H1 (cell line): Measurements from ENCODE around the gene MACROD2. TPM values are rescaled to one million over a fixed set of nuclear protein-coding genes. Genes with fewer than 3 reads are reported as not detected.

ENCODE experiments used
- CTCF ChIA-PET: fragments of 300-600 bp; sonication (Branson Sonifier 250); formaldehyde crosslinking; loops from one replicate; lab custom pipeline; 2021; ENCODE audit not compliant: partially characterized antibody; lab: Charles Lee
- POLR2A ChIA-PET: fragments of 300-600 bp; sonication (Branson Sonifier 250); formaldehyde crosslinking; loops from one replicate; lab custom pipeline; 2021; ENCODE audit warnings: inconsistent platforms; ENCODE audit not compliant: partially characterized antibody; lab: Charles Lee
- DNase-seq, 2 experiments: peaks; one replicate each; pipeline versions ENCODE4 v3.0.0 to v3.0.0-alpha.2; 2010 to 2022; ENCODE audit warnings: low spot score in 2 of 2, low read depth in 1 of 2, mixed read lengths in 1 of 2
- FAIRE-seq: peaks from 2 replicates; lab custom pipeline; 2011; peaks lifted over from hg19 to GRCh38; lab: Jason Lieb, UNC
- H2AFZ ChIP-seq: 2 replicates; pipeline ENCODE4 v1.8.1; 2012; ENCODE audit warnings: low read length, inconsistent platforms
- H2AK5ac ChIP-seq: 2 replicates; pipeline ENCODE4 v1.6.1; 2013; ENCODE audit warnings: low read depth, low read length
- H2BK120ac ChIP-seq: replicated peaks from 2 replicates; pipeline ENCODE3; 2013; ENCODE audit warnings: low read depth, low read length, inconsistent platforms
- H2BK12ac ChIP-seq: 2 replicates; pipeline ENCODE4 v1.6.1; 2013; ENCODE audit warnings: low read depth, low read length
- H2BK15ac ChIP-seq: 2 replicates; pipeline ENCODE4 v1.6.1; 2013; ENCODE audit warnings: low read length
- H2BK20ac ChIP-seq: 2 replicates; pipeline ENCODE4 v1.6.1; 2013; ENCODE audit warnings: low read length
- H2BK5ac ChIP-seq: 2 replicates; pipeline ENCODE4 v1.6.1; 2013; ENCODE audit warnings: low read depth, low read length
- H3K14ac ChIP-seq: 2 replicates; pipeline ENCODE4 v1.6.1; 2013; ENCODE audit warnings: inconsistent platforms; ENCODE audit not compliant: insufficient read length
- H3K18ac ChIP-seq: 2 replicates; pipeline ENCODE4 v1.6.1; 2013; ENCODE audit warnings: low read length; ENCODE audit errors: extremely low read depth
- H3K23ac ChIP-seq: 2 replicates; pipeline ENCODE4 v1.6.1; 2013; ENCODE audit warnings: inconsistent platforms; ENCODE audit not compliant: insufficient read length
- H3K23me2 ChIP-seq: 2 replicates; pipeline ENCODE4 v1.6.1; 2013; ENCODE audit warnings: low read depth, low read length
- H3K27ac ChIP-seq: 2 replicates; pipeline ENCODE4 v1.6.1; 2011; ENCODE audit warnings: low read depth, low read length, inconsistent platforms
- H3K27me3 ChIP-seq, 4 experiments: replicated peaks in 1 of 4; 1 replicate in 1 of 4; 2 replicates in 3 of 4; pipeline versions ENCODE4 v1.6.1 to v1.8.1; 2011 to 2013; ENCODE audit warnings: low read length in 3 of 4, mild to moderate bottlenecking in 3 of 4, inconsistent platforms in 2 of 4, mixed read lengths in 2 of 4, moderate library complexity in 1 of 4; ENCODE audit not compliant: control insufficient read depth in 3 of 4, insufficient read depth in 3 of 4; ENCODE audit errors: extremely low read depth in 1 of 4
- H3K36me3 ChIP-seq, 4 experiments: 2 replicates each; pipeline versions ENCODE4 v1.6.1 to v1.8.1; 2011 to 2013; ENCODE audit warnings: mild to moderate bottlenecking in 4 of 4, low read length in 3 of 4, moderate library complexity in 2 of 4, control low read depth in 1 of 4, inconsistent platforms in 1 of 4; ENCODE audit not compliant: insufficient read depth in 4 of 4, control insufficient read depth in 2 of 4
- H3K4ac ChIP-seq: replicated peaks from 2 replicates; pipeline ENCODE3; 2013; ENCODE audit warnings: low read length, low read depth, mixed read lengths, inconsistent platforms; ENCODE audit not compliant: insufficient read length
- H3K4me1 ChIP-seq, 4 experiments: replicated peaks in 1 of 4; 1 replicate in 1 of 4; 2 replicates in 3 of 4; pipeline versions ENCODE4 v1.6.1 to v1.8.1; 2011 to 2013; ENCODE audit warnings: low read length in 3 of 4, inconsistent platforms in 2 of 4, mixed read lengths in 1 of 4; ENCODE audit not compliant: insufficient read depth in 4 of 4, control insufficient read depth in 3 of 4
- H3K4me2 ChIP-seq, 2 experiments: 2 replicates each; pipeline versions ENCODE4 v1.6.1 to v1.8.1; 2011 to 2013; ENCODE audit warnings: low read depth in 2 of 2, low read length in 2 of 2, control low read depth in 1 of 2, inconsistent platforms in 1 of 2, mild to moderate bottlenecking in 1 of 2; ENCODE audit not compliant: insufficient read depth in 1 of 2
- H3K4me3 ChIP-seq, 4 experiments: fragments of 200-600, 300-600 bp in 1 of 4; sonication (generic), shearing (Covaris generic), sonication (Bioruptor Twin) in 1 of 4; 2 replicates each; pipeline versions ENCODE4 v1.5.1 to v1.8.1; 2011 to 2016; ENCODE audit warnings: low read length in 4 of 4, low read depth in 3 of 4, control low read depth in 2 of 4, inconsistent platforms in 2 of 4, mild to moderate bottlenecking in 2 of 4, mixed read lengths in 1 of 4, moderate library complexity in 1 of 4; ENCODE audit not compliant: insufficient read depth in 2 of 4; ENCODE audit errors: extremely low read depth in 1 of 4
- H3K56ac ChIP-seq: replicated peaks from 2 replicates; pipeline ENCODE3; 2013; ENCODE audit warnings: low read depth, mild to moderate bottlenecking, mixed read lengths, low read length, inconsistent platforms; ENCODE audit not compliant: insufficient read length
- H3K79me1 ChIP-seq: 2 replicates; pipeline ENCODE4 v1.6.1; 2013; ENCODE audit warnings: low read depth, low read length, control low read depth
- H3K79me2 ChIP-seq, 2 experiments: 2 replicates each; pipeline versions ENCODE4 v1.6.1 to v1.8.1; 2012 to 2013; ENCODE audit warnings: low read length in 2 of 2, mild to moderate bottlenecking in 2 of 2, inconsistent platforms in 1 of 2; ENCODE audit not compliant: insufficient read depth in 2 of 2, control insufficient read depth in 1 of 2
- H3K9ac ChIP-seq, 4 experiments: replicated peaks in 1 of 4; 1 replicate in 1 of 4; 2 replicates in 3 of 4; pipeline versions ENCODE4 v1.6.1 to v1.8.1; 2011 to 2013; ENCODE audit warnings: low read depth in 3 of 4, low read length in 3 of 4, control low read depth in 2 of 4, mild to moderate bottlenecking in 2 of 4, moderate library complexity in 2 of 4, inconsistent platforms in 1 of 4; ENCODE audit errors: extremely low read depth in 1 of 4
- H3K9me3 ChIP-seq, 2 experiments: 2 replicates each; pipeline versions ENCODE4 v1.6.1 to v1.8.1; 2012 to 2013; ENCODE audit warnings: mild to moderate bottlenecking in 2 of 2, moderate library complexity in 2 of 2, control low read depth in 1 of 2, inconsistent platforms in 1 of 2, low read depth in 1 of 2, low read length in 1 of 2, mixed read lengths in 1 of 2; ENCODE audit not compliant: insufficient read depth in 2 of 2
- H4K20me1 ChIP-seq, 2 experiments: replicated peaks in 1 of 2; 2 replicates each; pipeline versions ENCODE3 to v1.8.1; 2011 to 2013; ENCODE audit warnings: inconsistent platforms in 2 of 2, low read length in 2 of 2, mild to moderate bottlenecking in 1 of 2; ENCODE audit not compliant: insufficient read depth in 2 of 2, control insufficient read depth in 1 of 2
- H4K5ac ChIP-seq: 2 replicates; pipeline ENCODE4 v1.6.1; 2013; ENCODE audit warnings: low read length, low read depth, mixed read lengths, inconsistent platforms; ENCODE audit not compliant: insufficient read length
- H4K8ac ChIP-seq: 2 replicates; pipeline ENCODE4 v1.8.0; 2013; ENCODE audit warnings: mild to moderate bottlenecking, moderate library complexity, low read length, inconsistent platforms; ENCODE audit not compliant: insufficient read depth; ENCODE audit errors: extremely low read depth
- H4K91ac ChIP-seq: replicated peaks from 2 replicates; pipeline ENCODE3; 2013; ENCODE audit warnings: low read length, mixed read lengths, inconsistent platforms; ENCODE audit not compliant: insufficient read length
- BCL11A ChIP-seq, 2 experiments: IDR thresholded peaks; one replicate each; pipeline ENCODE4 v1.6.1; 2011; ENCODE audit warnings: low read depth in 2 of 2, low read length in 2 of 2, mild to moderate bottlenecking in 2 of 2
- EP300 ChIP-seq, 2 experiments: IDR thresholded peaks; 1 replicate in 1 of 2; 2 replicates in 1 of 2; pipeline ENCODE4 v1.6.1; 2011 to 2012; ENCODE audit warnings: low read depth in 2 of 2, low read length in 2 of 2, mild to moderate bottlenecking in 2 of 2, borderline replicate concordance in 1 of 2, inconsistent platforms in 1 of 2, moderate library complexity in 1 of 2
- KDM1A ChIP-seq: fragments of 200-600, 300-600 bp; sonication (generic); IDR thresholded peaks from 2 replicates; pipeline ENCODE4 v1.7.1; 2016; ENCODE audit warnings: mild to moderate bottlenecking, low read length, borderline replicate concordance
- MAFK ChIP-seq: IDR thresholded peaks from 2 replicates; pipeline ENCODE4 v1.6.1; 2012; ENCODE audit warnings: low read depth, mild to moderate bottlenecking, improper control_type of control experiment, low read length
- RFX5 ChIP-seq: IDR thresholded peaks from 2 replicates; pipeline ENCODE4 v1.6.1; 2011; ENCODE audit warnings: low read depth, low read length, improper control_type of control experiment, borderline replicate concordance
- RNF2 ChIP-seq: fragments of 200-900, 300-1000 bp; sonication (generic); IDR thresholded peaks from 2 replicates; pipeline ENCODE4 v1.7.1; 2016; ENCODE audit warnings: borderline replicate concordance, low read depth, mild to moderate bottlenecking, antibody characterized with exemption, low read length; ENCODE audit not compliant: poor library complexity, severe bottlenecking; ENCODE audit errors: missing control alignments
- RXRA ChIP-seq: IDR thresholded peaks from 2 replicates; pipeline ENCODE4 v1.6.1; 2011; ENCODE audit warnings: low read depth, mild to moderate bottlenecking, low read length, moderate library complexity; ENCODE audit not compliant: insufficient read depth
- SAP30 ChIP-seq: fragments of 300-600 bp; sonication (generic); IDR thresholded peaks from 2 replicates; pipeline ENCODE4 v1.7.1; 2012; ENCODE audit warnings: low read length, moderate library complexity, mild to moderate bottlenecking, inconsistent platforms; ENCODE audit not compliant: insufficient read depth, insufficient replicate concordance
- SIRT6 ChIP-seq: IDR thresholded peaks from one replicate; pipeline ENCODE4 v1.7.1; 2012; ENCODE audit warnings: low read length, inconsistent platforms
- SIX5 ChIP-seq: IDR thresholded peaks from 2 replicates; pipeline ENCODE4 v1.6.1; 2011; ENCODE audit warnings: mild to moderate bottlenecking, low read depth, low read length
- YY1 ChIP-seq: IDR thresholded peaks from 2 replicates; pipeline ENCODE4 v1.6.1; 2011; ENCODE audit warnings: low read depth, mild to moderate bottlenecking, low read length
- WGBS, 2 experiments: shearing (Covaris generic) in 1 of 2; methylation state at CpG; one replicate each; pipeline versions ENCODE4 v1.1.6 to v1.1.7; 2013 to 2015; ENCODE audit warnings: low lambda C conversion rate in 2 of 2, mixed read lengths in 2 of 2, inconsistent platforms in 1 of 2, low coverage in 1 of 2, missing lambda C conversion rate in 1 of 2; ENCODE audit not compliant: insufficient replicate concordance in 2 of 2, insufficient coverage in 1 of 2, insufficient read length in 1 of 2; ENCODE audit errors: extremely low coverage in 1 of 2, missing lambda C conversion rate in 1 of 2; 5-methylcytosine and 5-hydroxymethylcytosine counted together
- polyA plus RNA-seq, 7 experiments: library from polyadenylated mRNA; depleted of rRNA in 3 of 7; stranded (reverse) in 5 of 7; unstranded in 2 of 7; fragments of >200 nt in 5 of 7; fragments of 200-250 nt in 2 of 7; gene quantifications; 1 replicate in 5 of 7; 2 replicates in 1 of 7; 4 replicates in 1 of 7; pipeline versions ENCODE4 v1.2.1 to v1.2.3, GENCODE V29; 2011 to 2013; ENCODE audit warnings: missing spikeins in 2 of 7, mixed read lengths in 2 of 7
- total RNA-seq: library from RNA; stranded (reverse); fragmentation: NEBNext Ultra II Directional; extraction: Animal tissue kit (Norgen Biotek cat#: 25700); gene quantifications from 2 replicates; pipeline ENCODE4 v1.2.1, GENCODE V29; 2021

MACROD2 gene
- total and polyA plus RNA-seq, 2 of the 8 experiments (the other 6 are each of a cell fraction or from before 2014, with no cell fraction given): 0.70 to 3.9 TPM

- no peak for TF ChIP-seq SIX5
Measured at GRCh38 chr20:14883324-14883723, 888.0 kb downstream of the MACROD2 start (continued).

GRCh38 chr20:14885661-14886060, 890.3 kb downstream of the MACROD2 start:
- ChIA-PET POLR2A (no interaction called here), CTCF (no interaction called here)
- H2BK15ac ChIP-seq: no peak overlapping the region

More at GRCh38 chr20:14885661-14886060, 890.3 kb downstream of the MACROD2 start:
- no peak for TF ChIP-seq SIRT6
- TF ChIP-seq RNF2: no peak
- no peak for TF ChIP-seq SAP30
- TF ChIP-seq RFX5: no peak
- no peak for TF ChIP-seq EP300 (IDR thresholded peaks at IDR 0.05; ENCODE audit: borderline replicate concordance in 1 of 2, low read depth in 2 of 2, low read length in 2 of 2)
- no peak for TF ChIP-seq YY1
- TF ChIP-seq MAFK: no peak
- TF ChIP-seq KDM1A: no peak
- no peak for TF ChIP-seq BCL11A (IDR thresholded peaks at IDR 0.05; ENCODE audit: low read depth in 2 of 2, low read length in 2 of 2)
- no peak for TF ChIP-seq RXRA
- Histone ChIP-seq H3K4ac (no peak overlapping the region), H4K5ac (no peak overlapping the region), H3K56ac (no peak overlapping the region), H3K4me2 (no peak overlapping the region), H3K79me1 (no peaks in the 10 kb centered on the region), H3K9me3 (no peaks in the 10 kb centered on the region), H2BK12ac (no peak overlapping the region), H3K18ac (no peak overlapping the region), H3K79me2 (no peaks in the 10 kb centered on the region), H2BK20ac (no peak overlapping the region), H3K4me3 (no peak overlapping the region), H3K27me3 (no peaks in the 10 kb centered on the region), H3K23ac (no peak overlapping the region), H2BK5ac (no peak overlapping the region), H2BK120ac (no peak overlapping the region), H3K23me2 (no peaks in the 10 kb centered on the region), H3K36me3 (no peaks in the 10 kb centered on the region), H4K91ac (no peak overlapping the region), H3K9ac (no peak overlapping the region), H3K4me1 (no peaks in the 10 kb centered on the region), H3K14ac (no peak overlapping the region), H3K27ac (no peak overlapping the region), H4K8ac (no peak overlapping the region), H2AFZ (no peak overlapping the region), H4K20me1 (no peaks in the 10 kb centered on the region), H2AK5ac (no peak overlapping the region)
- FAIRE-seq (no peak), DNase-seq (no peak)
- WGBS, 2 experiments: 89% methylated on average over 1 of the region's 1 CpG; no CpG with 5 or more reads in 1 of the 2 experiments
